GM21447 (cell line): Measurements from ENCODE around the gene HDAC11.

Experiments
- ATAC-seq: cut with Tn5 transposase; IDR thresholded peaks from one replicate; pipeline ENCODE4 v1.9.1; 2021; ENCODE audit not compliant: unreplicated experiment

HDAC11 gene

DNA sequence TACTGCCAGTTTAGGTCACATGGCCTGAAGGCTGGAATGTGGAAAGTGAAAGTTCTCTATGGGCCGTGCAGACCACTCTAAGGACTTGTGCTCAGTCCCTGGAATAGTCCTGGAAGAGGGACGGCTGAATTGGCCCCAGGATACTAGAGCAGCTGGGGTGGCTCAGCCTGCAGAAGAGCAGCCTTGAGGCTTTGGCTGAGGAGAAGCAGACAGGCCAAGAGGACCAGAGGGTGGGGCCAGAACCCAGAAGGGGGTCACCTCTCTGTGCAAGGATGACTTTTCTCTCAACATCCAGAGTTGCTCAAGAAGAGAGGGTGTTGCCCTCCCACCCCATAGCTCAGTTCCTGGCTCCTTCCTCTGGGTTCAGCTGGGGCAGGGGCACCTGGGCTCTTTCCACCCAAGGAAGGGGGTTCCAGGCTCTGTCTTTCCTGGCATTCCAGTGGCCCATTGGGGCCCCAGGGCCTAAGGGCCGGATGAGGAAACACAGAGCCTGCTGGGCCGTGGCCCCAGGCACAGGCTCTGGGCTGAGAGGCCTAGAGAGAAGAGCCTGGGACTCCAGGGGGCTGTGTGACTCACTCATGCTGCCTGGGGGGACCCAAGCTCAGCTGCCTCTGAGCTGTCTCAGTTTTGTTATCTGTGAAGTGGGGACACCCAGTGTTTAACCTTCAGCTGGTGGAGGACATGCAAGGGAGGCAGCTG, 60.3 kb downstream of the HDAC11 start:
- ATAC-seq = no peak

DNA sequence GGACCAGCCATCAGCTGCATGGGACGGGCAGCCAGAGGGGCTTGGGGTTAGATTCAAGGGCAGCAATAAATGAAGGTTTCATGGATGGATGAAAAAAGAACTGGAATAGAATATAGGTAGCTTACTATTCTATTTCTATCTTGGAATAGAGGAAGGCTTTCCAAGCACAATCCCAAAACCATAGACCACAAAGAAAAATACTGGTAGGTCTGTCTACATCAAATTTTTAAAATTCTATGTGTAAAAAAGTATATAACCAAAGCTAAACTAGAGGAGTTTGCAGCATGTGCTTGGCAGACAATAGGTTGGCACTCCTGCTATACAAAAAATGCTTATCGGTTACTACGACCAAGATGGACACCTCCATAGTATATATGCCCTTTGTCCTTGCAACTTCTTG, 61.6 kb downstream of the HDAC11 start:
- no peak for ATAC-seq

DNA sequence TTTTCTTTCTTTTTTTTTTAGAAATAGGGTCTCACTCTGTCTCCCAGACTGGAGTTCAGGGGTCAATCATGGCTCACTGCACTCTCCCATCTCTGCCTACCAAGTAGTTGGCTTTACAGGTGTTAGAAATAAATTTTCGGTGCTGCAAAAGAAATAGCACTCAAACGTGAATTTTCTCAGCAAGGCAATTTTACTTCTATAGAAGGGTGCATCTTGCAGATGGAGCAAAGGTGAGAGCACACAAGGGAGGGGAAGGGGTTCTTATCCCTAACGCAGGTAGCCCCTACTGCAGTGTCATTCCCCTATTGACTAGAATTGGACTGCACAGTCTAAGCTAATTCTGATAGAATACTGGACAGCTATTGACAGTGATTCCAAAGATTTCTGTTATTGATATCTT, 62.0 kb downstream of the HDAC11 start:
- no peak for ATAC-seq

- ATAC-seq = no peak
Measured at GRCh38 chr3:13543253-13543652, 63.1 kb downstream of the HDAC11 start.

DNA sequence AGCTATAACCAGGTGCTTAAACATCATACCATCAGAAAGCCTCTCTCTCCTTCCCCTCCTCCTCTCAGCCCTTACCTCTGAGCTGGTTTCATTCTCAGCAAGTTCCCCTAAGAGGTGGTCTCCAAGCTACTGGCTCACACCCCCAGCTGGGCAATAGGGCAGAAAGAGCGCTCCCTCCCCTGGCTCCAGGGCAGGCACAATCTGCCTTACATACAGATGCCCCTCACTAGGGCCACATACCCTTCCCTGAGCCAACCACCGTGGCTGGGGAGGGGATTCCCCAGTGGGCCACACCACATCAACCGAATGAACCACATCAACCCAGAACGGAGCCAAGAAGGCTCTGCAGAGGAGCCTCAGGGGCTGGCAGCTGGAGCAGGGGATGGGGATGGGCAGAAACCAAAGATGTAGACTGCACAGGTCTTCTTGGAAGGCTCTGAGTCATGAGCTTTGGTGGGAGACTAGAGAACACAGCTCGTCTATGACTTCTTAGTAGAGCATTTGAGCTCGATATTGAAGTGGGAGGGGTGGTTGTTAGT, 64.3 kb downstream of the HDAC11 start:
- ATAC-seq = no peak

GRCh38 chr3:13544951-13545651, 65.0 kb downstream of the HDAC11 start:
- ATAC-seq = no peak

DNA sequence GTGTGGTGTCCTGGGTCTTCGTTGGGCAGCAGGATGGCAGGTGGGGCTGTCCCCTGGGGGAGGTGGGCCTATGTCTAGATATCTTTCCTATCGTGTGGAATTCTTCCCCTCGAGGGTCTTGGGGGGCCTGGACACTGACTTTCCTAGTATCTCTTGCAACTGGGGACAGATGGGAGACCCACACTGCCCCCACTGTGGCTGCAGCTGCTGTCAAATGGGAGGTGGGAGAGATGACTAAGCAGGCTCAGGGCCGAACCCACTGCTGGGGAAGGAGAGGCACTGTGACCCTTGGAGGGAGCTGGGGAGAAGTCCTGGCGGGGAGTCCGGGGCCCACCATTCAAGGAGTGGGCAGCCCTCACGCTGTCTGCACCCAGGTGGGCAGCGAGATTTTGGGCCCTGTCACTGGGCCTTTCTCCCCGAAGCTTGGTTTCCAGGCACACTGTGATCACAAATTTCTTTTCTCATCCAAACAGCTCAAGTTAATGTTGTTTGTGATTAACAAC, 65.9 kb downstream of the HDAC11 start:
- no peak for ATAC-seq

GRCh38 chr3:13546667-13547171, 66.6 kb downstream of the HDAC11 start:
- ATAC-seq = no peak

GRCh38 chr3:13547591-13548371, 67.7 kb downstream of the HDAC11 start:
- ATAC-seq = no peak

GRCh38 chr3:13548696-13549622, 68.9 kb downstream of the HDAC11 start, which contains the start of gene FBLN2:
Gene FBLN2 (plus strand): TSS chr3:13549125. CDS start chr3:13570356, 21,231 bp downstream.
- no peak for ATAC-seq

GRCh38 chr3:13549623-13550422, 69.7 kb downstream of the HDAC11 start:
- ATAC-seq = no peak

GRCh38 chr3:13550423-13550690, 70.3 kb downstream of the HDAC11 start:
- no peak for ATAC-seq

GRCh38 chr3:13550791-13551360, 70.8 kb downstream of the HDAC11 start:
- ATAC-seq = no peak

- no peak for ATAC-seq
Measured at GRCh38 chr3:13552857-13553652, 72.9 kb downstream of the HDAC11 start.

DNA sequence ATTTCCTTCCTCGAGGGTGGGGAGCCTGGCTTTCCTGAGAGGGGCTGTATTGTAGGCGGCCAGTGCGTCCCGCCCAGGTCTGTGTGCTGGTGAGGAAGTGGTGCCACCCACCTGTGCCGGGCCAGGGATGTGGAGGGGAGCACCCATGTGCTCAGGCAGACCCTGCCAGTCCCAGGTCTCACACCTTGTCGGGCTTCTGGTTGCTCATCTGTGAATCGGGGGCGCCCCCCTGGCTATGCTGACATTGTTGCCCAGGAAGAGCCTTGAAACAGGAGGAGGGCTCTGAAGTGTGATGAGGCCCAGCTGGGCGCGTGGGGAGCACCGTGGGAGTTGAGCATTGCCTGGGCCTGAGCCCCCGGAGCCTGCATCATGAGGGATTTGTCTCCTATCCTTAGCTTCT, 73.6 kb downstream of the HDAC11 start:
- no peak for ATAC-seq

- ATAC-seq = no peak
Measured at GRCh38 chr3:13555753-13556152, 75.6 kb downstream of the HDAC11 start.
